A673 (cell line): ENCODE results near the gene ZCCHC3. TPM values are rescaled to one million over a fixed set of nuclear protein-coding genes. Genes with fewer than 3 reads are reported as not detected.
A peak's percentile ranks its signal among the peaks of the same experiment; 100 is the strongest.

ENCODE experiments used
- BruUV-seq: library from RNA; stranded (reverse); fragments of 400-500 nt; replicated peaks from 2 replicates; lab custom pipeline; 2021; lab: Mats Ljungman, UMichigan
- CTCF ChIA-PET: fragments of 300-600 bp; sonication (Branson Sonifier 250); formaldehyde crosslinking; loops from one replicate; lab custom pipeline; 2022; ENCODE audit warnings: antibody characterized with exemption; lab: Charles Lee
- POLR2A ChIA-PET: fragments of 300-600 bp; sonication (Branson Sonifier 250); formaldehyde crosslinking; loops from one replicate; lab custom pipeline; 2022; ENCODE audit warnings: antibody characterized with exemption; ENCODE audit not compliant: low non-redundant PET; lab: Charles Lee
- DNase-seq: peaks from one replicate; pipeline ENCODE4 v3.0.0-alpha.2; 2015; ENCODE audit warnings: low spot score
- H3K27ac ChIP-seq: fragments of 200-600 bp; sonication (generic); 2 replicates; pipeline ENCODE4 v1.5.1; 2016; ENCODE audit warnings: mixed run types, low read depth, mild to moderate bottlenecking, mixed read lengths, antibody characterized with exemption, low read length; ENCODE audit not compliant: poor library complexity, severe bottlenecking
- H3K27me3 ChIP-seq: fragments of 200-600 bp; sonication (generic); replicated peaks from 2 replicates; pipeline ENCODE4 v1.6.1; 2017; ENCODE audit warnings: mixed run types, low read depth, mild to moderate bottlenecking, mixed read lengths, antibody characterized with exemption, low read length; ENCODE audit not compliant: insufficient read depth, poor library complexity
- H3K36me3 ChIP-seq: fragments of 200-600 bp; sonication (generic); 2 replicates; pipeline ENCODE4 v1.6.1; 2016; ENCODE audit warnings: mixed run types, mild to moderate bottlenecking, mixed read lengths, antibody characterized with exemption, low read length; ENCODE audit not compliant: insufficient read depth, poor library complexity, severe bottlenecking
- H3K4me1 ChIP-seq: fragments of 200-600 bp; sonication (generic); 2 replicates; pipeline ENCODE4 v1.6.1; 2017; ENCODE audit warnings: mixed run types, mild to moderate bottlenecking, mixed read lengths, antibody characterized with exemption, low read length; ENCODE audit not compliant: insufficient read depth, poor library complexity, severe bottlenecking
- H3K4me3 ChIP-seq: fragments of 200-600 bp; sonication (generic); 2 replicates; pipeline ENCODE4 v1.5.1; 2016; ENCODE audit warnings: low read depth, mixed run types, mild to moderate bottlenecking, mixed read lengths, low read length; ENCODE audit not compliant: poor library complexity, severe bottlenecking
- H3K9me3 ChIP-seq: fragments of 200-600 bp; sonication (generic); 2 replicates; pipeline ENCODE4 v1.6.1; 2016; ENCODE audit warnings: mixed run types, low read depth, mild to moderate bottlenecking, mixed read lengths, antibody characterized with exemption, low read length; ENCODE audit not compliant: poor library complexity, severe bottlenecking
- CTCF ChIP-seq: fragments of 300-800, 200-600 bp; sonication (generic); conservative IDR thresholded peaks from 2 replicates; pipeline ENCODE4 v1.5.1; 2017; ENCODE audit warnings: low read depth, mild to moderate bottlenecking, antibody characterized with exemption, low read length, moderate library complexity, mixed read lengths
- EZH2 ChIP-seq: fragments of 200-600 bp; sonication (generic); IDR thresholded peaks from 2 replicates; pipeline ENCODE4 v1.6.1; 2017; ENCODE audit warnings: borderline replicate concordance, low read depth, mild to moderate bottlenecking, mixed read lengths, antibody characterized with exemption, low read length; ENCODE audit not compliant: poor library complexity, severe bottlenecking
- intact Hi-C: fragments of 100-400 bp; cut with micrococcal nuclease; formaldehyde crosslinking; loops from one replicate; pipeline ENCODE4 v1.10.0; 2022; ENCODE audit not compliant: unreplicated experiment
- total RNA-seq: library from RNA; stranded (reverse); gene quantifications from 2 replicates; pipeline ENCODE4 v1.2.3, GENCODE V29; 2021

The ZCCHC3 gene
- total RNA-seq, 1 experiment from 2014 or later: 39.6 TPM

DNA sequence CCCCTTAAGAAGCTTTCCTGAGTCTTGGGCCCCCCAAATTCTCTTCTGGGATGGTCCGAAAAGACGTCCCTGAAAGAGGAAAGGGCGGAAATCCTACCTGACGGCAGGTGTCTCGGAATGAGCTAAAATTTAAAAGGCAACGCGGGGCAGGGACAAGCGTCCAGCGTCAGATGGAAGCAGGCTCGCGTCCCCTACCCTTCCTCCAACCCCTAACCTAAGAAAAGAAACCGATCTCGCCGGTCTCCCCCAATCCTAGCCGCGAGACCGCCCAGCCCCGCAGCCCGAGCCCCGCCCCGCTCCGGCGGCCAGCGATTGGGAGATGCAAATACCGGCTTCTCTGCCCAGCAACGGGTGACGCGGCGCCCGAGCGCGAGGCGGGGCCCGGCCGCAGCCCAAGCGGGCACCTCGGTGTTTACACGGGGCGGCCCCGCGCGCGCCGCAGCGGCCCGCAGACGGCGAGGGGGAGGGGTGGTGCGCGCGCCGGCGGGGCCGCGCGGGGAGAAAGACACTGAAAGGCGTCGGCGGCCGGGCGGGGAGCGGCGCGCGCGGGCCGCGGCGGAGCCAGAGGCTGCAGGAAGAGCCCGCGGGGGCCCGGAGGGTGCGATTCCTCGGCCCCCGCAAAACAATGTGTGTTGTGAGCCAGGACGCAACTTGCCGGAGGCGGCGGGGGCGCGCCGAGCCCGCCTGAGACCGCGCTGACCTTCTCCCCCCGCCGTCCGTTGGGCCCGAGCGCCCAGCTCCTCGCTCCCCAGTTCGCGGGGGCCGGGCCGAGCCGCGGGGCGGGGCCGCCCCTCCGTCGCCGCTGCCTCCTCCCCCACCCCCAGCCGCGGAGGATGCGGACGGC, 27.9 kb downstream of the ZCCHC3 start, which contains the start of gene SOX12:
TSS of gene SOX12 (plus strand) at position 508 of the 844 bp plus-strand sequence. CDS start 373 bp downstream, outside the sequence.
- Histone ChIP-seq H3K4me1 (peaks cover 20% of the 10 kb centered on the region), H3K9me3 (no peaks in the 10 kb centered on the region), H3K27ac (peak within 1 kb of the TSS; percentile 95), H3K27me3 (no peaks in the 10 kb centered on the region), H3K4me3 (peak within 1 kb of the TSS; percentile 88), H3K36me3 (peaks cover 12% of the 10 kb centered on the region)
- BruUV-seq: no TSS peak
- intact Hi-C loops: loop anchor here (1.0 kb wide), 1 partner anchor 15 kb away; no protein-coding TSS in a partner anchor
- ChIA-PET CTCF (interaction anchor here (1.5 kb wide), 1 partner anchor 15 kb away, joined by 4 read pairs; no protein-coding TSS in a partner anchor), POLR2A (interaction anchor here (0.7 kb wide), 1 partner anchor 15 kb away, joined by 10 read pairs; no protein-coding TSS in a partner anchor)
- peak; percentile 96 for DNase-seq
- TF ChIP-seq CTCF (no peak), EZH2 (no peak)

GRCh38 chr20:325889-326644, 28.7 kb downstream of the ZCCHC3 start:
- peak overlapping the region; percentile 88 for H3K4me3 ChIP-seq
- H3K4me1 ChIP-seq: peaks cover 23% of the 10 kb centered on the region
- H3K27ac ChIP-seq: peak overlapping the region; percentile 95
- BruUV-seq: no TSS peak
- intact Hi-C loops: loop anchor here (1.0 kb wide), 1 partner anchor 16 kb away; no protein-coding TSS in a partner anchor
- H3K27me3 ChIP-seq: no peaks in the 10 kb centered on the region
- ChIA-PET CTCF (no interaction called here), POLR2A (interaction anchor here (0.7 kb wide), 1 partner anchor 16 kb away, joined by 10 read pairs; no protein-coding TSS in a partner anchor)
- TF ChIP-seq EZH2 (no peak), CTCF (no peak)
- H3K36me3 ChIP-seq: peaks cover 12% of the 10 kb centered on the region
- peak; percentile 83 for DNase-seq
- H3K9me3 ChIP-seq: no peaks in the 10 kb centered on the region

- intact Hi-C loops: loop anchor here (1.0 kb wide), 1 partner anchor 29 kb away; the partner anchor contains the start of gene ZCCHC3
- Histone ChIP-seq H3K9me3 (no peaks in the 10 kb centered on the region), H3K36me3 (peaks cover 12% of the 10 kb centered on the region), H3K27me3 (no peaks in the 10 kb centered on the region), H3K4me1 (peaks cover 23% of the 10 kb centered on the region), H3K27ac (peak overlapping the region; percentile 95), H3K4me3 (peak overlapping the region; percentile 88)
- TF ChIP-seq EZH2 (no peak), CTCF (no peak)
- POLR2A ChIA-PET: no interaction called here
- CTCF ChIA-PET: no interaction called here
- no peak for DNase-seq
- no TSS peak for BruUV-seq
Measured at GRCh38 chr20:326645-327185, 29.3 kb downstream of the ZCCHC3 start.
